CD14-positive monocyte (primary cell): Measurements from ENCODE around the gene ACTRT2. TPM values are rescaled to one million over a fixed set of nuclear protein-coding genes. Genes with fewer than 3 reads are reported as not detected.

ENCODE experiments used
- DNase-seq, 3 donors: peaks; one replicate each; pipeline ENCODE4 v3.0.0-alpha.2; 2011 to 2022
- H2AFZ ChIP-seq: 2 replicates; pipeline ENCODE4 v1.6.0; 2012; ENCODE audit warnings: mild to moderate bottlenecking, low read depth, low read length, inconsistent platforms; ENCODE audit not compliant: insufficient read depth, poor library complexity, severe bottlenecking
- H3K27ac ChIP-seq, 2 donors: 1 replicate in 1 of 2; 2 replicates in 1 of 2; pipeline ENCODE4 v1.5.1; 2012 to 2013; ENCODE audit warnings: low read length in 2 of 2, control low read depth in 1 of 2, inconsistent platforms in 1 of 2, low read depth in 1 of 2, mild to moderate bottlenecking in 1 of 2
- H3K27me3 ChIP-seq, 2 donors: one replicate each; pipeline versions ENCODE4 v1.6.0 to v1.6.1; 2011 to 2013; ENCODE audit warnings: low read length in 2 of 2; ENCODE audit not compliant: control insufficient read depth in 2 of 2, insufficient read depth in 2 of 2
- H3K36me3 ChIP-seq, 2 donors: replicated peaks in 1 of 2; 1 replicate in 1 of 2; 2 replicates in 1 of 2; pipeline versions ENCODE4 v1.5.1 to v1.6.1; 2012 to 2013; ENCODE audit warnings: low read length in 2 of 2, control low read depth in 1 of 2, inconsistent platforms in 1 of 2, mild to moderate bottlenecking in 1 of 2; ENCODE audit not compliant: insufficient read depth in 2 of 2, control insufficient read depth in 1 of 2
- H3K4me1 ChIP-seq, 2 donors: 1 replicate in 1 of 2; 2 replicates in 1 of 2; pipeline versions ENCODE4 v1.5.1 to v1.6.1; 2012 to 2013; ENCODE audit warnings: low read length in 2 of 2, control low read depth in 1 of 2, inconsistent platforms in 1 of 2, mild to moderate bottlenecking in 1 of 2, moderate library complexity in 1 of 2; ENCODE audit not compliant: insufficient read depth in 2 of 2, control insufficient read depth in 1 of 2
- H3K4me2 ChIP-seq: replicated peaks from 2 replicates; pipeline ENCODE3; 2012; ENCODE audit warnings: low read length, moderate library complexity, mild to moderate bottlenecking; ENCODE audit not compliant: poor library complexity, severe bottlenecking; ENCODE audit errors: extremely low read depth
- H3K4me3 ChIP-seq, 3 experiments: fragments of 200-600 bp in 1 of 3; sonication (generic) in 1 of 3; replicated peaks in 1 of 3; 1 replicate in 2 of 3; 2 replicates in 1 of 3; pipeline ENCODE4 v1.5.1; 2011 to 2013; ENCODE audit warnings: low read length in 3 of 3, mild to moderate bottlenecking in 3 of 3, control low read depth in 2 of 3, low read depth in 2 of 3, inconsistent platforms in 1 of 3, moderate library complexity in 1 of 3
- H3K79me2 ChIP-seq: 2 replicates; pipeline ENCODE4 v1.6.0; 2012; ENCODE audit warnings: mild to moderate bottlenecking, control low read depth, inconsistent platforms, low read length, moderate library complexity; ENCODE audit not compliant: insufficient read depth
- H3K9ac ChIP-seq: 2 replicates; pipeline ENCODE4 v1.6.0; 2017; ENCODE audit warnings: low read length, mild to moderate bottlenecking; ENCODE audit not compliant: insufficient read depth, poor library complexity, severe bottlenecking
- H3K9me3 ChIP-seq, 2 donors: replicated peaks in 1 of 2; 1 replicate in 1 of 2; 2 replicates in 1 of 2; pipeline versions ENCODE4 v1.5.1 to v1.6.1; 2012 to 2013; ENCODE audit warnings: low read length in 2 of 2, control low read depth in 1 of 2; ENCODE audit not compliant: control insufficient read depth in 1 of 2, insufficient read depth in 1 of 2
- H4K20me1 ChIP-seq: 2 replicates; pipeline ENCODE4 v1.6.0; 2012; ENCODE audit warnings: mild to moderate bottlenecking, low read length, control low read depth, moderate library complexity; ENCODE audit not compliant: insufficient read depth
- H3K27ac Mint-ChIP-seq, 7 donors: one replicate each; pipeline ENCODE4 v1.8.0; 2020; ENCODE audit warnings: mild to moderate bottlenecking in 7 of 7, mixed read lengths in 7 of 7, moderate library complexity in 6 of 7, inconsistent platforms in 2 of 7
- H3K27me3 Mint-ChIP-seq, 3 donors: one replicate each; pipeline ENCODE4 v1.8.0; 2021 to 2022; ENCODE audit warnings: low read depth in 3 of 3, mild to moderate bottlenecking in 3 of 3, mixed read lengths in 3 of 3, moderate library complexity in 3 of 3, inconsistent platforms in 1 of 3
- H3K36me3 Mint-ChIP-seq, 2 donors: one replicate each; pipeline ENCODE4 v1.8.0; 2020; ENCODE audit warnings: mixed read lengths in 2 of 2, inconsistent platforms in 1 of 2, mild to moderate bottlenecking in 1 of 2
- H3K4me1 Mint-ChIP-seq: one replicate; pipeline ENCODE4 v1.8.0; 2020; ENCODE audit warnings: mild to moderate bottlenecking, mixed read lengths
- H3K4me3 Mint-ChIP-seq, 2 donors: one replicate each; pipeline ENCODE4 v1.8.0; 2020; ENCODE audit warnings: mild to moderate bottlenecking in 2 of 2, mixed read lengths in 2 of 2, moderate library complexity in 1 of 2
- H3K9me3 Mint-ChIP-seq, 7 donors: one replicate each; pipeline ENCODE4 v1.8.0; 2020 to 2022; ENCODE audit warnings: mixed read lengths in 7 of 7, mild to moderate bottlenecking in 6 of 7, moderate library complexity in 6 of 7, inconsistent platforms in 2 of 7
- WGBS: methylation state at CpG from one replicate; pipeline ENCODE4 v1.1.5; 2013; ENCODE audit warnings: missing lambda C conversion rate; ENCODE audit not compliant: insufficient coverage; 5-methylcytosine and 5-hydroxymethylcytosine counted together
- intact Hi-C, 2 donors: fragments of 100-400 bp; cut with micrococcal nuclease; formaldehyde crosslinking; loops; one replicate each; pipeline versions ENCODE4 v1.15.0 to v1.15.1; 2023
- polyA plus RNA-seq, 3 donors: library from polyadenylated mRNA; depleted of rRNA in 1 of 3; unstranded in 2 of 3; stranded (reverse) in 1 of 3; fragments of 300-500 nt in 2 of 3; fragments of >200 nt in 1 of 3; fragmentation: Illumina TruSeq in 2 of 3; gene quantifications; 1 replicate in 2 of 3; 2 replicates in 1 of 3; pipeline ENCODE4 v1.2.3, GENCODE V29; 2012 to 2021
- TF ChIP-seq, protein P1 (sequence below): fragments of 200-600 bp; IDR thresholded peaks from one replicate; pipeline ENCODE4 v1.8.0; 2022; ENCODE audit warnings: antibody characterized with exemption, mild to moderate bottlenecking

Gene ACTRT2
- polyA plus RNA-seq, 3 donors, result not detected

DNA sequence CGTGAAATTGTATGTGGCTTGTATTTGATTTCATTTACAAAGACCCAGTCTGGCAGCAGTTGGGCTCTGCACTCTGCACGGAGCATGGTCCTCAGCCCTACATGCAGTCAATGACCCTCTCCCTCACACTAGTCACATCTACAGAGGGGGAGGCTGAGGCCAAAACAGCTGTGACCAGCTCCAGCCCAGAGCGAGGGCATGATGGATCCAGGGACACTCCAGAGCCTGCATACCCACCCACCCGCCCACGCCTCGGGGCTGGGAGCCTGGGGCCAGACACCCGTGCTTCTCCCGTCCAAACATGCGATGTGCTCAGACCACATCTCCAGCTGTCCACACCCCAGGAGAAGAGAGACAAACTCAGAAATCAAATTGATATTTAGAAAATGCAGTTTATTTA, 33.8 kb downstream of the ACTRT2 start:
- no peak overlapping the region for H3K4me3 ChIP-seq
- H4K20me1 ChIP-seq, result no peaks in the 10 kb centered on the region
- H3K27ac ChIP-seq, result no peak overlapping the region
- H3K4me1 Mint-ChIP-seq, result no peaks in the 10 kb centered on the region
- TF ChIP-seq, protein P1, sequence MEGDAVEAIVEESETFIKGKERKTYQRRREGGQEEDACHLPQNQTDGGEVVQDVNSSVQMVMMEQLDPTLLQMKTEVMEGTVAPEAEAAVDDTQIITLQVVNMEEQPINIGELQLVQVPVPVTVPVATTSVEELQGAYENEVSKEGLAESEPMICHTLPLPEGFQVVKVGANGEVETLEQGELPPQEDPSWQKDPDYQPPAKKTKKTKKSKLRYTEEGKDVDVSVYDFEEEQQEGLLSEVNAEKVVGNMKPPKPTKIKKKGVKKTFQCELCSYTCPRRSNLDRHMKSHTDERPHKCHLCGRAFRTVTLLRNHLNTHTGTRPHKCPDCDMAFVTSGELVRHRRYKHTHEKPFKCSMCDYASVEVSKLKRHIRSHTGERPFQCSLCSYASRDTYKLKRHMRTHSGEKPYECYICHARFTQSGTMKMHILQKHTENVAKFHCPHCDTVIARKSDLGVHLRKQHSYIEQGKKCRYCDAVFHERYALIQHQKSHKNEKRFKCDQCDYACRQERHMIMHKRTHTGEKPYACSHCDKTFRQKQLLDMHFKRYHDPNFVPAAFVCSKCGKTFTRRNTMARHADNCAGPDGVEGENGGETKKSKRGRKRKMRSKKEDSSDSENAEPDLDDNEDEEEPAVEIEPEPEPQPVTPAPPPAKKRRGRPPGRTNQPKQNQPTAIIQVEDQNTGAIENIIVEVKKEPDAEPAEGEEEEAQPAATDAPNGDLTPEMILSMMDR, result no peak
- H3K9me3 Mint-ChIP-seq, result peaks cover 0 to 4% (median 2%) of the 10 kb centered on the region in 7 donors
- 100% methylated on average over 1 of the region's 9 CpGs for WGBS
- intact Hi-C loops, result no loop called here
- DNase-seq, result no peak
- no peaks in the 10 kb centered on the region for H3K79me2 ChIP-seq
- H3K9ac ChIP-seq, result no peak overlapping the region
- H3K27me3 ChIP-seq, result no peaks in the 10 kb centered on the region
- no peaks in the 10 kb centered on the region for H3K36me3 ChIP-seq
- H3K4me3 Mint-ChIP-seq, result no peak overlapping the region
- H3K36me3 Mint-ChIP-seq, result no peaks in the 10 kb centered on the region
- H2AFZ ChIP-seq, result no peak overlapping the region
- no peaks in the 10 kb centered on the region for H3K4me1 ChIP-seq
- peaks cover 0 to 12% (median 9%) of the 10 kb centered on the region in 3 donors for H3K27me3 Mint-ChIP-seq
- H3K4me2 ChIP-seq, result no peak overlapping the region
- no peak overlapping the region for H3K27ac Mint-ChIP-seq
- H3K9me3 ChIP-seq, result peaks cover 0 to 7% of the 10 kb centered on the region in 2 donors

DNA sequence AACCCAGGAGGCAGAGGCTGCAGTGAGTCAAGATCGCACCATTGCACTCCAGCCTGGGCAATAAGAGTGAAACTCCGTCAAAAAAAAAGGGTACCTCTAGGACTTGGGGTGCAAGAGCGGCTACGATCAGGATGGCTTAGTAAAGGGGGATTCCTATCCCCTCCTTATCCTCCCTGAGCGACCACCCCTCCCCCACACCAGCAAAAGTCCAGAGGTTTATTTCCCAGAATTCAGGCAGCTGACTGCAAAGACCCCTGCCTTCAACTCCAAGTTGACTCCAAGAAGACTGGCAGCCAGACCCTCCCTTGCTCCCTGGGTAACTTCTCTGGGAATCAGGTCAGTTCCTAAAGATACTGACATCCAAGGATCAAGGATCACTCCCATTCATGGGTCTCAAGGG, 35.4 kb downstream of the ACTRT2 start:
- no peak overlapping the region for H3K27ac Mint-ChIP-seq
- H3K4me1 Mint-ChIP-seq, result no peaks in the 10 kb centered on the region
- TF ChIP-seq, protein P1, result no peak
- Histone ChIP-seq H4K20me1 (no peaks in the 10 kb centered on the region), H3K79me2 (no peaks in the 10 kb centered on the region), H3K4me3 (no peak overlapping the region), H3K9ac (no peak overlapping the region), H2AFZ (no peak overlapping the region), H3K27me3 (no peaks in the 10 kb centered on the region), H3K4me2 (no peak overlapping the region), H3K9me3 (peaks cover 0 to 7% of the 10 kb centered on the region in 2 donors), H3K4me1 (no peaks in the 10 kb centered on the region), H3K36me3 (no peaks in the 10 kb centered on the region), H3K27ac (no peak overlapping the region)
- peaks cover 0 to 4% (median 2%) of the 10 kb centered on the region in 7 donors for H3K9me3 Mint-ChIP-seq
- WGBS, result 83% methylated on average over 1 of the region's 5 CpGs
- H3K36me3 Mint-ChIP-seq, result no peaks in the 10 kb centered on the region
- intact Hi-C loops, result no loop called here
- no peak overlapping the region for H3K4me3 Mint-ChIP-seq
- peaks cover 1 to 10% (median 7%) of the 10 kb centered on the region in 3 donors for H3K27me3 Mint-ChIP-seq
- DNase-seq, result no peak
